NCI-H460 (cell line): ENCODE data around the gene CLIC4. TPM values are rescaled to one million over a fixed set of nuclear protein-coding genes. Genes with fewer than 3 reads are reported as not detected.
"Not testable (repeated sequence)": the region's sequence is repeated elsewhere in the genome, so short reads cannot be mapped to it uniquely, and the experiment has no call there.

ENCODE experiments used
- DNase-seq: peaks from one replicate; pipeline ENCODE4 v3.0.0-alpha.2; 2016; ENCODE audit warnings: low read depth; ENCODE audit errors: extremely low read depth
- total RNA-seq: library from RNA; depleted of rRNA; stranded (reverse); fragments of >200 nt; shearing (Covaris generic); gene quantifications from 2 replicates; pipeline ENCODE4 v1.2.3, GENCODE V29; 2014

CLIC4 gene
- total RNA-seq, 1 experiment from 2014 or later: 170 TPM

- DNase-seq: no peak
These were observed 27.2 kb upstream of the CLIC4 start for GRCh38 chr1:24717887-24718650.

- DNase-seq: no peak
These were observed 25.1 kb upstream of the CLIC4 start for GRCh38 chr1:24720152-24720551.

DNA sequence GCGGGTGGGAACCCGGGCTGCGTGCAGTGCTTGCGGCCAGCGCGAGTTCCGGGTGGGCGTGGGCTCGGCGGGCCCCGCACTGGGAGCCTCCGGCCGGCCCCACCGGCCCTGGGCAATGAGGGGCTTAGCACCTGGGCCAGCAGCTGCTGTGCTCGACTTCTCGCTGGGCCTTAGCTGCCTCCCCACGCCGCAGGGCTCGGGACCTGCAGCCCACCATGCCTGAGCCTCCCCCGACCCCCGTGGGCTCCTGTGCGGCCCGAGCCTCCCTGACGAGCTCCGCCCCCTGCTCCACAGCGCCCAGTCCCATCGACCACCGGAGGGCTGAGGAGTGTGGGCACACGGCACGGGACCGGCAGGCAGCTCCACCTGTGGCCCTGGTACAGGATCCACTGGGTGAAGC lies 23.7 kb upstream of the CLIC4 start:
- no peak for DNase-seq

GRCh38 chr1:24722073-24723035 lies 22.9 kb upstream of the CLIC4 start:
- DNase-seq: not testable (repeated sequence)

GRCh38 chr1:24724345-24725208 lies 20.7 kb upstream of the CLIC4 start:
- DNase-seq: peak; percentile 64

GRCh38 chr1:24725209-24725651 lies 20.0 kb upstream of the CLIC4 start:
- no peak for DNase-seq

DNA sequence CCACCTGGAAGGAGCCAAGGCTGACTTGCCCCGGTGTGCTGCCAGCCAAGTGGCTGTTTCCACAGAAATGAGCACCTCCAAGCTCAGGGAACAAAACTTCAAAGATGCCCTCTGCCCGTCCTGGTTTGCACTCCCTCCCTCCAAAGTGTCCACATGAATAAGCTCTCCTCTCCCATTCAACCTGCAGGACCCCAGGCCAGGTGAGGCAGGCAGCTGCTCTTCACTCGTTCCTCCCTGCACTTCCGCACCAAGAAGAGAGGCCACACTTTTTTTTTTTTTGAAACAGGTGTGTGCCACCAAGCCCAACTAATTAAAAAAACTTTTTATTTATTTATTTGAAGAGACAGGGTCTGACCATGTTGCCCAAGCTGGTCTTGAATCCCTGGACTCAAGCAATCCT lies 18.5 kb upstream of the CLIC4 start:
- DNase-seq: no peak

DNA sequence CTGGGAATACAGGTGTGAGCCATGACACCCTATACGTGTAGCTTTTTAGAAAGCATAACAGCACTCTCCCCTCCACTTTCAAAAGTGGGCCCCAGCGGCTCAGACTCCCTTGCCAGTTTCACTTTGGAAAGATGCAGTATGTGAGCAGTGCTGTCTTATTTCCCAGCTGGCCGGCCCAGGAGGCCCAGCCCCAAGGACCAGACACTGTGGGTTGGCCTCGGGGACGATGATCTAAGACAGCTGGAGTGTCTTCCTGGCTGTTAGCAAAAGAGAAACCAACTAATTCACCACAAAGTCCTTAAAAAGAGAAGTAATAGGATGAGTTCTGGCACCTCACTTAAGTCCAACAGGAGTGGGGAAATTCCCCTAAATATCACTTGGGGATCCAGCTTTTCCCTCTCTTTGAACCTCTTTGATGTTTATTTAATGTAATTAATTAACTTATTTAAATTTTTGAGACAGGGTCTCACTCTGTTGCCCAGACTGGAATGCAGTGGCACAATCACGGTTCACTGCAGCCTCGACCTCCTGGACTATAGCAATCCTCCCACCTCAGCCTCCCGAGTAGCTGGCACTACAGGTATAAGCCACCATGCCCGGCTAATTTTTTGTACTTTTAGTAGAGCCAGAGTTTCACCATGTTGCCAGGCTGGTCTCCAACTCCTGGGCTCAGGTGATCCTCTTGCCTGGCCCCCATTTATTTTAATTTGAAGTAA lies 17.6 kb upstream of the CLIC4 start:
- DNase-seq: no peak

GRCh38 chr1:24728982-24729381 lies 16.3 kb upstream of the CLIC4 start:
- DNase-seq: no peak

- no peak for DNase-seq
These were observed 12.9 kb upstream of the CLIC4 start for GRCh38 chr1:24732186-24732885.

DNA sequence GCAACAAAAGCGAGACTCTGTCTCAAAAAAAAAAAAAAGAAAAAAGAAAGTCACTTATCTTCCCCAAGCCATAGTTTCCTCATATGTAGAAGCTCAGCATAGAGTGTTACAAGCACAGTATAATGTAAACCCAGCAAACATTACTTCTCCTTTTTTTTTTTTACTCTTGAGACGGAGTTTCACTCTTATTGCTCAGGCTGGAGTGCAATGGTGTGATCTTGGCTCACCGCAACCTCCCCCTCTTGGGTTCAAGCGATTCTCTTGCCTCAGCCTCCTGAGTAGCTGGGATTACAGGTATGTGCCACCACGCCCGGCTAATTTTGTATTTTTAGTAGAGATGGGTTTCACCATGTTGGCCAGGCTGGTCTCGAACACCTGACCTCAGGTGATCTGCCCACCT lies 11.9 kb upstream of the CLIC4 start:
- DNase-seq: not testable (repeated sequence)

DNA sequence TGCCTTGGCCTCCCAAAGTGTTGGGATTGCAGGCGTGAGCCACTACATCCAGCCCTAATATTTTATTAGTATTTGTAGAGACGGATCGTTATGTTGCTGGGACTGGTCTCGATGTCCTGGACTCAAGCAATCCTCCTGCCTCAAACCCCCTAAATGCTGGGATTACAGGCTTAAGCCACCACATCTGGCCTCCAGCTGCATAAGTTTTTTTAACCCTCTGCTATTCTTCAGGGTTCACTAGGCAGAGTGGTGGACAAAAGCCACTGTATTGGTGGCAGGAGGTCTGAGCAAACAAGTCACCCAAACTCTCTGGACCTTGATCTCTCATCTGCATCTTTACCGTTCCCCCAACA lies 10.1 kb upstream of the CLIC4 start:
- DNase-seq: no peak

DNA sequence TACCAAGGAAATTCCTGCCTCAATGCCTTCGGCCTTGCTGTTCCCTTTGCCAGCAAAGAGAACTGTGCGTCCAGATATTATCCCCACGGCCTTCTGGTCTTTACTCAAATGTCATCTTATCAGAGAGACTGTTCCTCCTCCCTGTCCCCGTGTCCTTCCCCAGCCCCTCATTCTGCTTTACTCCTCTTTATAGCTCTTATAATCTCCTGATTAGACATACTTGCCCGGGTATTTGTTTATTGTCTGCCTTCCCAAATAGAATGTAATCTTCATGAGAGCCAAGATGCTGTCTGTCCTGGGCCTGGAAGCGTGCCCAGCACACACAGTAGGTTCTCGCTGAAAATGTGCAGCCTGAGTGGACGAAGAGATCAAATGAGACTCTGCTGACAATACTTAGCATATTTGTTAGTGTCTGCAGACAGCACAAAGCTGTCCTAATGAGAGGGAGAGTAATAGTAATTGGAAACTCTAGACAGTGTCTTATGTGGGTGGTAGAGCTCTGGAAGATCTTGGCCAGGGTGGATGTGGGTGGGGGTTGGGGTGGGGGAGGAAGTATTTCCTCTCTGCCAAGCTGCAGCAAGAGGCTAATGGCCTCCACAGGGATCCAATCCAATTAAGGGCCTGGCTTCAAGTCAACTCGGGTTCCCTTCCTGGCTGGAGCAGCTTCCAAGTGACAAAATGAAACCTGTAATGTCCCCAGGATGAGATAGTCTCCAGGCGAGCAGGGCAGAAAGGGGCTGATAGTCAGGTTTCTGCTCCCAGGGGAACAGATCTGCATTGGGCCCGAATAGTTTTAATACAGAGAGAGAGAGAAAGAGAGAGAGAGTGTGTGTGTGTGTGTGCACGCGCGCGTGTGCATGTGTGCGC lies 9.5 kb upstream of the CLIC4 start:
- no peak for DNase-seq

GRCh38 chr1:24737368-24738117 lies 7.7 kb upstream of the CLIC4 start:
- DNase-seq: no peak

- DNase-seq: no peak
These were observed 6.0 kb upstream of the CLIC4 start for GRCh38 chr1:24739241-24739640.

DNA sequence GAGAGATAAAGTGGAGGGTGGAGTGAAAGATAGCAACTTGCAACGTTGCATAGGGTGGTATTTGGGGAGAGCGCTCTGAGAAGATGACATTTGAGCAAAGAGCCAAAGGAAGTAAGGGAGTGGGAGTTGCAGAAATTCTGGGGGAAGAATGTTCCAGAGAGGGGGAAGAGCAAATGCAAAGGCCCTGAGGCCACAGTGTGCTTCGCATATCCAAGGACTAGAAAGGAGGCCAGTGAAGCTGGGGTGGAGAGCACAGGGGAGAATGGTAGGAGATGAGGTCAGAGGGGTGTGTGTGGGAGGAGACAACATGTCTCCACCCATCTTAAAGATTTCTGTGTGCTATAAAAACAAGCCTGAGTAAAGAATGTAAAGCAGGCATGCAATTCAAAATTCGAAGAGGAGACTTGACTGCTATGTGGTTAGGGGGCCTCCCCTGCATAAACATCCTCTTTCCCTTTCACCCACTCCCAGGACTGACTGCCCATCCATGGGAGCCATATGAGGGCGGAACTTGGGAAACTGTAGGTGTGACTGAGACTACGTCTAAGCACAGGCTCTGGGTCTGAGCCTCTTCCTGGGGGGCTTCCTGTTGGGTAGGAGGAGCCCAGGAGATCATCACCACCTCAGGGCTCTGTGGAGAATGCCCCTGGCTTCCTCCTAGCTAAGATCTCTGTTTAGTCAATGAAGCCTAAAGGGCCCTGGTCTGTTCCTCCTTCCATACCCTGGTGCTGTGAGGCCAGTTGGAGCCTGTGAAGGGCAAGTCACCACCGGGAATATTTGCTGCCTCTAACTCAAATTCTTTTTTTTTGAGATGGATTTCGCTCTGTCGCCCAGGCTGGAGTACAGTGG lies 2.9 kb upstream of the CLIC4 start:
- no peak for DNase-seq
